ENCODE results near the gene MBP.

Gene MBP

DNA sequence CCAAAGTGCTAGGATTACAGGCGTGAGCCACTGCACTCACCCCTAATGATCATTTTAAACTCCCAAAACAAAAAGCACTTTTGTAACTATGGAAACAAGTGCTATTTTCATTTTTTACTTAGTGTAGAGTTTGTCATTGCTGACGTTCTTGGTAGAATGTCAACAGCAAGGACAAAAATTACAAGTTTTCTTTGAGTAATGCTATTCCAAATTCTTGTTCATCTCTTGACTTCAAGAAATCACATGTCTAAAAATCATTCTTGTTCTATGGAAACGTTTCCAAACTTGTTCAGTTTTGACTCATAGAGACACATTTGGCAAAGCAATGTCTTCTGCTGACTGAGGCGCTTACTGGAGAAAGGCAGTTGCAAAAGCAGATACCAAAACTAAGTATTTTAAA lies 82.6 kb downstream of the MBP start:
- Mint-ChIP-seq H3K4me1 (peaks cover 24% of the 10 kb centered on the region), H3K36me3 (ENCODE audit: low read depth) (no peaks in the 10 kb centered on the region), H3K4me3 (no peak overlapping the region), H3K27ac (no peak overlapping the region), H3K27me3 (ENCODE audit: low read depth, poor library complexity) (peaks cover 17% of the 10 kb centered on the region), H3K9me3 (no peaks in the 10 kb centered on the region)
- no peak for TF ChIP-seq CTCF (IDR thresholded peaks at IDR 0.05)
- DNase-seq: no peak

GRCh38 chr18:77047803-77048419 lies 84.7 kb downstream of the MBP start:
- Mint-ChIP-seq H3K4me3 (no peak overlapping the region), H3K4me1 (peaks cover 25% of the 10 kb centered on the region), H3K27me3 (ENCODE audit: low read depth, poor library complexity) (peaks cover 19% of the 10 kb centered on the region), H3K36me3 (ENCODE audit: low read depth) (no peaks in the 10 kb centered on the region), H3K9me3 (no peaks in the 10 kb centered on the region), H3K27ac (no peak overlapping the region)
- no peak for TF ChIP-seq CTCF (IDR thresholded peaks at IDR 0.05)
- no peak for DNase-seq

DNA sequence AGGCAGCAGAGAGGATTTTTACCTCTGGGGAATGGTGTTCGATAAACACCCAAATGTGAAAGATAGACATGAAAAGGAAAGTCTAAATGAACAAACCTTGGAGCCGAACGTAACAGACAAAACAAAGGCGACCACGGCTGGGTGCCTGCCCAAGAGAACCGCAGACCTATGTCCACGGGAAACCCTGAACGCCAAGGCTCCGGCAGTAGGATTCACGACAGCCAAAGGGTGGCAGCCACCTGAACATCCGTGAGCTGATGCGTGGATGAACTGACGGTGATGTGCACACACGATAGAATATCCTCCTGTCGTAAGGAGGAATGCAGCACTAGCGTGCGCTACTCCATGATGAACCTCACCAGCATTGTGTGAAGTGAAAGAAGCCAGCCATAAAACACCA lies 85.6 kb downstream of the MBP start:
- Mint-ChIP-seq H3K27ac (no peak overlapping the region), H3K4me3 (no peak overlapping the region), H3K36me3 (ENCODE audit: low read depth) (no peaks in the 10 kb centered on the region), H3K4me1 (peaks cover 34% of the 10 kb centered on the region), H3K27me3 (ENCODE audit: low read depth, poor library complexity) (peaks cover 18% of the 10 kb centered on the region), H3K9me3 (peaks cover 2% of the 10 kb centered on the region)
- TF ChIP-seq CTCF (IDR thresholded peaks at IDR 0.05): no peak
- no peak for DNase-seq

DNA sequence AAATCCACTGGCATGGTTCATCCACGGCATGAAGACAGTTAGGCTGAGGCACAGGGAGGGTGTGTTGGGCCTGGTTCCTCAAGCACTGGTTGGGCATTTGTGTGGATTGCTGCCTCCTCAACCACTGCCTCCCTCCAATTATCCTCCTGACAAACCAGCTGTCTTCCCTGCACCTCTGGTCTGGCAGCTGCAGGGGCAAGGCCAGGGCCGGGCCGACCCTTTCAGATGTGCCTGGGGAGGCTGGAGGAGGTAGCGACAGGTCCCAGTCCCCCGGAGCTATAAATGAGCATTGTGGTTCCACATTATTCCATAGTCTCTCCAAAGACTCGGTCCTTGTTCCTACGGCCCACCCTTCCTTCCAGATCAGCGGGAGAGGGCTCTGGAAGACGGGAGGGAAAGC lies 86.2 kb downstream of the MBP start:
- DNase-seq: no peak
- Mint-ChIP-seq H3K4me3 (no peak overlapping the region), H3K36me3 (ENCODE audit: low read depth) (no peaks in the 10 kb centered on the region), H3K9me3 (peaks cover 5% of the 10 kb centered on the region), H3K27me3 (ENCODE audit: low read depth, poor library complexity) (peaks cover 16% of the 10 kb centered on the region), H3K27ac (peak overlapping the region; percentile 85), H3K4me1 (peaks cover 37% of the 10 kb centered on the region)
- TF ChIP-seq CTCF (IDR thresholded peaks at IDR 0.05): no peak

- TF ChIP-seq CTCF (IDR thresholded peaks at IDR 0.05): no peak
- Mint-ChIP-seq H3K36me3 (ENCODE audit: low read depth) (no peaks in the 10 kb centered on the region), H3K4me3 (no peak overlapping the region), H3K27me3 (ENCODE audit: low read depth, poor library complexity) (peaks cover 16% of the 10 kb centered on the region), H3K9me3 (peaks cover 5% of the 10 kb centered on the region), H3K27ac (no peak overlapping the region), H3K4me1 (peaks cover 37% of the 10 kb centered on the region)
- no peak for DNase-seq
These were observed 86.9 kb downstream of the MBP start for GRCh38 chr18:77045677-77046076.
